Activated T-helper 1 cell treated with anti-CD3 and anti-CD28 coated beads, Interleukin-12 subunit alpha, Interleukin-12 subunit beta, Interleukin-2, Interleukin-4 antibody, amounts not matched to agents 30 ng/mL and 10 ng/mL and 1 ng/mL, durations not matched to agents 14 hours and 24 hours and 36 hours (primary cell): ENCODE data around the gene DSN1. TPM values are rescaled to one million over a fixed set of nuclear protein-coding genes. Genes with fewer than 3 reads are reported as not detected.

Experiments
- DNase-seq: peaks from one replicate; pipeline ENCODE4 v3.0.0; 2021; ENCODE audit warnings: low spot score
- H3K27ac Mint-ChIP-seq: one replicate; pipeline ENCODE4 v1.8.0; 2021; ENCODE audit warnings: mild to moderate bottlenecking, mixed read lengths
- H3K27me3 Mint-ChIP-seq: one replicate; pipeline ENCODE4 v1.8.0; 2022; ENCODE audit warnings: mild to moderate bottlenecking, moderate library complexity, mixed read lengths; ENCODE audit not compliant: insufficient read depth
- H3K36me3 Mint-ChIP-seq: one replicate; pipeline ENCODE4 v1.8.0; 2021; ENCODE audit warnings: low read depth, mixed read lengths
- H3K4me1 Mint-ChIP-seq: one replicate; pipeline ENCODE4 v1.8.0; 2021; ENCODE audit warnings: low read depth, mixed read lengths
- H3K4me3 Mint-ChIP-seq: one replicate; pipeline ENCODE4 v1.8.0; 2021; ENCODE audit warnings: mild to moderate bottlenecking, moderate library complexity, mixed read lengths
- H3K9me3 Mint-ChIP-seq: one replicate; pipeline ENCODE4 v1.8.0; 2021; ENCODE audit warnings: mixed read lengths
- intact Hi-C: fragments of 100-400 bp; cut with micrococcal nuclease; formaldehyde crosslinking; loops from one replicate; pipeline ENCODE4 v1.15.1; 2024
- total RNA-seq: library from RNA; stranded (reverse); gene quantifications from 2 replicates; pipeline ENCODE4 v1.2.3, GENCODE V29; 2022

DSN1 gene
- total RNA-seq, 1 donor from 2014 or later = 23.2 TPM

DNA sequence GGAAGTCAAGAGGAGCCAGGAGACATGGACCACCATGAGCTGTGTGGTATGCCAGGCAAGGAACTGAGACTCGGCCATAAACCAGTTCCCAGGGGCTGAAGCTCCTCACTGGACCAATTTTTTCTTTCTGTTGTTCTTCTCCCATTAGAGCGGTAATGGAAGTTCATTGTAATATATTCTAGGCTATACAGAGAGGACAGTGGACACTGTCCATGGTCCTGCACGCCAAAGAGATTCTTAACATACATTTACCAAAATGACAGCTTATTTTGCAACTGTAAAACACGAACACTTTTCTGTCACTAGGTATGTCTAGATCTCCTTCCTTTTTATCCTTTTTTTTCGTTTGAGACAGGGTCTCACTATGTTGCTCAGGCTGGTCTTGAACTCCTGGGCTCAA is 13.1 kb upstream of the DSN1 start:
- Mint-ChIP-seq H3K36me3 (no peaks in the 10 kb centered on the region), H3K27me3 (peaks cover 4% of the 10 kb centered on the region), H3K4me1 (no peaks in the 10 kb centered on the region), H3K9me3 (no peaks in the 10 kb centered on the region), H3K27ac (no peak overlapping the region), H3K4me3 (no peak overlapping the region)
- intact Hi-C loops = no loop called here
- no peak for DNase-seq

DNA sequence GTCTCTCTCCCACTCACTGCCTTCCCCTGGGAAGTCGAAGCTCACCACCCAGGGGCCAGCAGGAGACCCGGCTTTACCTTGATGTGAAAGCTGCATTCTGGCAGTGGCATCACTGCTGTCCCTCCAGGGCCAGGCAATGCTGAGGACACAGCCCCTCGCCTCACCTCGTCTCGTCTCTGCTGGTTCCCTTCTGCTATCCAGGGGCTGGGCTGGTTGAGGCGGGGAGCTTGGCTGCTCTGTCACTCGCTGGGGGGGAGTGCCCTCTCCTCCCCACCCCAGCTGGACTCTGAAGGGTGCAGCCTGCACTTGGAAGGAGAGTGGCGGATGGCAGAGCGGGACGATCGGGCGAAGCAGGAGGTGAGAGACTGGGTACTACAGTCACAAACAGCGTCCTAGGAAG is 12.7 kb upstream of the DSN1 start:
- no peak overlapping the region for H3K27ac Mint-ChIP-seq
- no peaks in the 10 kb centered on the region for H3K4me1 Mint-ChIP-seq
- intact Hi-C loops = no loop called here
- no peaks in the 10 kb centered on the region for H3K9me3 Mint-ChIP-seq
- DNase-seq = no peak
- H3K4me3 Mint-ChIP-seq = no peak overlapping the region
- H3K36me3 Mint-ChIP-seq = no peaks in the 10 kb centered on the region
- H3K27me3 Mint-ChIP-seq = peaks cover 3% of the 10 kb centered on the region

DNA sequence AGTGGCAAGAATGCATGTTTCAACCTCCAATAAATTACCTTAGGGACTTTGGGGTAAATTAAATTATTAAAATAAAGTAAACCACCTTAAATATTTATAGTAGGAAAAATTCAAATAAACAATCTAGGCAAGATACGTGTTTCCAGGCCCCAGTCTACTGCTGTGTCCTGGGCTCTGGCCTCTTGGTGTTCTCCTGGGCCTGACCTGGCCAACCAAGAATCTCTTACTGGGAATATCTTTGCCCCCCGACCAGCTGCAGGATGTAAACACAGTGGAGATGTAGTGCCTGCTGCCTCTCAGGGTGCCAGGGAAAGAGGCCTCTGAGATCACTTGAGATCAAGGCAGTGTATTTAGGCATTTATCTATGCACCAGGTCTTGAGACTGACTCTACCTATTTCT is 11.7 kb upstream of the DSN1 start:
- Mint-ChIP-seq H3K27me3 (peaks cover 3% of the 10 kb centered on the region), H3K27ac (no peak overlapping the region), H3K9me3 (no peaks in the 10 kb centered on the region), H3K4me1 (no peaks in the 10 kb centered on the region), H3K36me3 (no peaks in the 10 kb centered on the region), H3K4me3 (no peak overlapping the region)
- no peak for DNase-seq
- intact Hi-C loops = no loop called here

DNA sequence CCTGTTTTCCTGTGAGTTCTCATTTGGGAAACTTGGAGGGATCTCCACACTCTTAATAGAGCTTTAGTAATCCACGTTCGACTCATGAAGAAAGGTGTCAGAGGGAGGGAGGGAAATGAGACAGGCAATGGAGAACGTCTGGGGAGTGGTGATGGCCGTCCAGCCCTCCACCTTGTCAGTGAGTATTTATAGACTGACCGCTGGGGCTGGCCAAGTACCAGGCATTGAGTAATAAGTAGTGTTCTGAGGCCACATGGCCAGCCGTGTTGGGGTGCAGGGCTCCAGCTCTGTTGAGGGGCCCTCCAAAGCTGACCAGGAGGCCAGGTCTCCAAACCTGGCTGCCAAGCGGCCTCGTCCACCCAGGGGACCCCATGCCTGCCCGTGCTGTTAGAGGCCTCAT is 11.3 kb upstream of the DSN1 start:
- intact Hi-C loops = no loop called here
- Mint-ChIP-seq H3K4me3 (no peak overlapping the region), H3K9me3 (no peaks in the 10 kb centered on the region), H3K27ac (no peak overlapping the region), H3K4me1 (no peaks in the 10 kb centered on the region), H3K36me3 (no peaks in the 10 kb centered on the region), H3K27me3 (peaks cover 3% of the 10 kb centered on the region)
- no peak for DNase-seq

DNA sequence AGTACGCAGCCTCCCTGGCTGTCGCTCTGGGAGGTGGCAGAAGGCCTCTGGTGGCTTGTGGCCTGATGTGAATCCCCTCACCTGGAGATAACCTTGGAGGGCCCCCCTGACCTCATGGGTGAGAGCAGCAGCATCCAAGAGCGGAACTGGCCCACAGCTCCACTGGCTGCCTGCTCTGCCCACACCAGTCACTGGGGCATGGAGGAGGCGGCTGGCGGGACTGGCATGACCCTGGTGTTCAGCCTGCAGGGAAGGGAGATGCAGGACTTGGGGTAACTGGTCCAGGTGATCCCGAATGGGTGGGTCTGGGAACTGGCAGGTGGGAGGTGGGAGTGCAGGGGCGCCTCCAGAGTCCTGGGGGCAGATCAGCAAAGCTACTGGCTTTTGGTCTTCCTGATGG is 10.6 kb upstream of the DSN1 start:
- peaks cover 3% of the 10 kb centered on the region for H3K27me3 Mint-ChIP-seq
- DNase-seq = no peak
- no peaks in the 10 kb centered on the region for H3K9me3 Mint-ChIP-seq
- H3K27ac Mint-ChIP-seq = no peak overlapping the region
- intact Hi-C loops = no loop called here
- H3K4me1 Mint-ChIP-seq = no peaks in the 10 kb centered on the region
- no peak overlapping the region for H3K4me3 Mint-ChIP-seq
- no peaks in the 10 kb centered on the region for H3K36me3 Mint-ChIP-seq

DNA sequence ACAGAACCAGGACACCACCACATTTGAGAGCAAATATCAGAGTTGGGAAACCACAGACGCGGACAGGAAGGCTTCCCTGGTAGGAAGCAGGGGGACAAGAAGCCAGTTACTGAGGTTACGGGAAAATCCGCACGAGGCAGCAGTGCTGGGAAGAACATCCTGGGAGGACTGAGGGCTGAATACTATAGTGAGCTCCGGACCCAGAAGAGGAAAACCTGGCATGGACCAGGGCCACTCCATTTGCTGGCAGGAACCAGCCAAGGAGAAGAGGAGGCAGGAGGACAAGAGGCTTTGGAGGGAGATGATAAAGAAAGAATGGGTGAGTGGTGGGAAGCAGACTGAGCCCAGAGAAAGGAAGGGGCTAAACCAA is 6.1 kb upstream of the DSN1 start:
- no peak for DNase-seq
- H3K9me3 Mint-ChIP-seq = no peaks in the 10 kb centered on the region
- H3K27me3 Mint-ChIP-seq = peaks cover 7% of the 10 kb centered on the region
- intact Hi-C loops = no loop called here
- no peaks in the 10 kb centered on the region for H3K4me1 Mint-ChIP-seq
- no peak overlapping the region for H3K27ac Mint-ChIP-seq
- no peak overlapping the region for H3K4me3 Mint-ChIP-seq
- H3K36me3 Mint-ChIP-seq = no peaks in the 10 kb centered on the region

DNA sequence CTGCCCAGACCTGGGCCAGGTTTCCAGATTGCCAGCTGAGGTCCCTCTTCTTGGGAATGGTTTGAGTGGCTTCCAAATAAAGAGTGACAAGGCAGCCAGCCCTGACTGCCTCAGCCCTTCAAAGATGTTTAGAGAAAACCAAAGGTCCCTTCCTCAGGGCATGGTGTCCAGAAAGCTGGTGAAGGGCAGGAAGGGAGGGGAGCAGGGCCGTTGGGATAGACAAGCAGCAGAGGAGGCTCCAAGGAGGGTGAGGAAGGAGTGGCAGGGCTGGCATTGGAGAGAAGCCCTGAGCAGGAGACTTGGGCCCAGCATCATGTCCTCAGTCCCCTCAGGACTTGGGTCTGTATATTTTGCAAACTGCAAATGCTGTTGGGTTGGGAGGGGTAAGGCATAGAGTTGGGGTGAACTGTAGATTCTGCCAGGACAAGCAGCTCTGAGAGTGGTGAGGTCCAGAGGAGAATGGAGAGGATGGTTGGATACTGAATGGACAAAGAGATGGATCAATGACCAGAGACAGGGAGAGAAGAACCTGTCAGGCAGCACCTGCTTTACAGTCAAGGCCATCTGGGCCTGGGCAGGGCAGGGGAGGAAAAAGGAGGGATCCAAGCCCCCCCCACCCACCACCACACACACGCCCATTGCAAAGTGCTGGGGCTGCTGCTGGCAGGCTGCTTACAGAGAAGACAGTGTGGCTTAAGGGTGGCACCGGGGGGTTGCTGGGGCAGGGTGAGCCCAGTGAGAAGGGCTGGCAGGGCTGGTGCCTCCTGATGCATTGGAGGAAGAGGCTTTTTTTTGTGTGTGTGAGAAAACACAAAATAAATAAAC is 5.5 kb upstream of the DSN1 start:
- Mint-ChIP-seq H3K27me3 (peaks cover 7% of the 10 kb centered on the region), H3K36me3 (no peaks in the 10 kb centered on the region), H3K27ac (no peak overlapping the region), H3K4me1 (peaks cover 2% of the 10 kb centered on the region), H3K4me3 (no peak overlapping the region), H3K9me3 (no peaks in the 10 kb centered on the region)
- DNase-seq = no peak
- intact Hi-C loops = no loop called here

DNA sequence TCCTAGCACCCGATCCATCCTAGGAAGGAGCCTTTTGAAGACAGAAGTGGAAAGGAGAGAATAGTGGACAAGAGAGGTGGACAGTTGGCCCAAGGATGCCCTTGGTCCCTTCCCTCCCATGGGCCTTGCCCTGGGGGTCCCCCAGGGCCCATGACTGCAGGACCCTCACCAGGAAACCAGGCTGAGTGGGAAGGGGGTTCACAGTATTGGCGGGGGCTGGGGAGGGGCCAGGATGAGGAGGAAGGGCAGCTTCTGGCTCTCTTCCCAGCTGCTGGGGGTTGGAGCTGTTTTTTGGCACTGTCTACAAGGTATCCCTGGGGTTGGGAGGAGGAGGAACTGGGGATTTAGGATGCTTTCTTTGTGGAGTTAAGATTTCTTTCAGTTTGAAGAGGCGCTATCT is 4.0 kb upstream of the DSN1 start:
- no peak for DNase-seq
- no peaks in the 10 kb centered on the region for H3K36me3 Mint-ChIP-seq
- H3K27ac Mint-ChIP-seq = no peak overlapping the region
- intact Hi-C loops = no loop called here
- H3K9me3 Mint-ChIP-seq = no peaks in the 10 kb centered on the region
- H3K4me1 Mint-ChIP-seq = peaks cover 15% of the 10 kb centered on the region
- peaks cover 6% of the 10 kb centered on the region for H3K27me3 Mint-ChIP-seq
- H3K4me3 Mint-ChIP-seq = no peak overlapping the region

DNA sequence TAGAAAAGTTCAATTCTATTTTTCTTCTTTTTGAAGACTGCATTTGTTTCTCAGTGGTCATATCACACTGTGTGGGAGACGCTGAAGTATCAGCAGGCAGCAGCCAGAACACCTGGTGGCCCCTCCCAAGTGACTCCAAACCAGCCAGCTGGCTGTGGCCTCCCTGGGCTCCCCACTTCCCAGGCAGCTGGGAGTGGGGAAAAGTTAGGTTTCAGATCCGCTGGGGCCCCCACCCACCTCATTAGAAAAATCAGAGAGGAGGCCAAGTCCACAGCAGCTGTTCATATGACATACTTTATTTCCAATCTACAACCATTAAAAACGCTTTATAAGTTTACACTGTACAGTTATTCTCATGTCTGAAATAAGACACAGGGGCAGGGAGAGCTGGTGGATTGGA is 3.6 kb upstream of the DSN1 start:
- DNase-seq = no peak
- intact Hi-C loops = no loop called here
- no peaks in the 10 kb centered on the region for H3K36me3 Mint-ChIP-seq
- no peak overlapping the region for H3K27ac Mint-ChIP-seq
- H3K27me3 Mint-ChIP-seq = peaks cover 6% of the 10 kb centered on the region
- H3K4me3 Mint-ChIP-seq = no peak overlapping the region
- H3K4me1 Mint-ChIP-seq = peaks cover 19% of the 10 kb centered on the region
- H3K9me3 Mint-ChIP-seq = no peaks in the 10 kb centered on the region

DNA sequence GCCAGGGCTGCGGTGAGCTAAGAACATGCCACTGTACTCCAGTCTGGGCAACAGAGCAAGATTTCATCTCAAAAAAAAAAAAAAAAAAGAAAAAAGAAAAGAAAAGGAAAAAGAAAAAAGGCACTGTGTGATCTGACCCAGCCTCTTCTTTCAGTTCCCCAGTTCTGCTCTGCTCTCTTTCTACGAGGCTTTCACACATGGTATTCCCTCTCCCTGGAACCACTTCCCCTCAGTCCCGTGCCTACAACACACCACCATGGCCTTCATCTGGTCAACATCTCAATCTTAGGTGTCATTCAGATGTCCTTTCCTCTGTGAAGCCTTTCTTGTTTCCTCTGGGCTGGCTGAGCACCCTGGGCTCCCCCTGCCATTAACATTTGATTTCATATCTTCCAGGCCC is 2.3 kb upstream of the DSN1 start:
- peaks cover 6% of the 10 kb centered on the region for H3K27me3 Mint-ChIP-seq
- peaks cover 6% of the 10 kb centered on the region for H3K36me3 Mint-ChIP-seq
- H3K9me3 Mint-ChIP-seq = no peaks in the 10 kb centered on the region
- H3K4me1 Mint-ChIP-seq = peaks cover 32% of the 10 kb centered on the region
- peak overlapping the region; percentile 24 for H3K4me3 Mint-ChIP-seq
- peak overlapping the region; percentile 45 for H3K27ac Mint-ChIP-seq
- DNase-seq = no peak
- intact Hi-C loops = loop anchor here (2.0 kb wide), 1 partner anchor 89 kb away; no protein-coding TSS in a partner anchor

DNA sequence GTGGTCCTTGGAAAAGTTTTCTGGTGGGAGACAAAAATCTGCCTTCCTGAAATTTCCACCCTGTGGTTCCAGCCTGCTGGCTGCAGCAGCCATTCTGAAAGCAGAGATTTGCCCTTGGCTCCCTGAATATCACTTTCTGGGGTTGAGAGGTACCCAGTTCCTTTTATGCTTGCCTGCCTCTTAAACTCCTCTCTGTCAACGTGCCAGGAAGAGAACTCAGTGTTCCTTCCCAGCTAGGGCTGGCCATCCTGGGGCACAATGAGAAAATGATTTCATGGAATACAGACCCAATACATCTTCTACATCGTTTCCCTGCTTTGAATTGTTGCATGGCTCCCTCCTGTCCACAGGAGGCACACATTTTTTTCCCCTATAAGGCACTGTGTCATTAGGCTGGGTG is 1.6 kb upstream of the DSN1 start:
- Mint-ChIP-seq H3K4me3 (peak overlapping the region; percentile 86), H3K4me1 (peaks cover 39% of the 10 kb centered on the region), H3K27ac (no peak overlapping the region), H3K27me3 (peaks cover 6% of the 10 kb centered on the region), H3K36me3 (peaks cover 6% of the 10 kb centered on the region), H3K9me3 (no peaks in the 10 kb centered on the region)
- intact Hi-C loops = loop anchor here (2.0 kb wide), 1 partner anchor 90 kb away; no protein-coding TSS in a partner anchor
- DNase-seq = no peak

DNA sequence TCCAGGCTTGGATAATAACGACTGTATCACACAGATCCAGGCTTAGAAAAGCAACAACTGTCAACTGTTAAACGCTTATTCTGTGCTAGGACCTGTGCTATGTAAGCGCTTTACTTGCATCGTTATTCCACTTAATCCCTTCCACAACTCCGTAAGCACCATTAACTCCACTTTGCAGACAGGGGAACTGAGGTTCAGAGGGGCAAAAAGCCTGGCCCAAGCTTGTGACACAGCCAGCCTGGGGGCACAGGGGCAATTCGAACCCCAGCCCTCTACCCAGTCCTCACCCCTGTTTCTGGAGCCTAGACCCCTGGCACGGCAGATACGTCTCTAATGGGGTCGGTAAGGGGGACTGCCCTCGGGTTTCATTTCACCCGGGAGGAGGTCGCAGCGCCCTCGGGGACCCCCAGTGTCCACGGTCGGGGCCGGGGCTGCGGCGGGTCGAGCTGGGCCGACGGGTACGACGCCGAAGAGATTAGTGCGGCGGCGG is 411 bp downstream of the DSN1 start:
- Mint-ChIP-seq H3K27me3 (peaks cover 6% of the 10 kb centered on the region), H3K27ac (peak overlapping the region; percentile 95), H3K4me1 (peaks cover 48% of the 10 kb centered on the region), H3K36me3 (peaks cover 7% of the 10 kb centered on the region), H3K9me3 (no peaks in the 10 kb centered on the region), H3K4me3 (peak overlapping the region; percentile 86)
- DNase-seq = no peak
- intact Hi-C loops = loop anchor here (1.0 to 5.0 kb wide), 4 partner anchors 27 to 821 kb away; partner anchors contain the start of genes NDRG3 and SCAND1

DNA sequence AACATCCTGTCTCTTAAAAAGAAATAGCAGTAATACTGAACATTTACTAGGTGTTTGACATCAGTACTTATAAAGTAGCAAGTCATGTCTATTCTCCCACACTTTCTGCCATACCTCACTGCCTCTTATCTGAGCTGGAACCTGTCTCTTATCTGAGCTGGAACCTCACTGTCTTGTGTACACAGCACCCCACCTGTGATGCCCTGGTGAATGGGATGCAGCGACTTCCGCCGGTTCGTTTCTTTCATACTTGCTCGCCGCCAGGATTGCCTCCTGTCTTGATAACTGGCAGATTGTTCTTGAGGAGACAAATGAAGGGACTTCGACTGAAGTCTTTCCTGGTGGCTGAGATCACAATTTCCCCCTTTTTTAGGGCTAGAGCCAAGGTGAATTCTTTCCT is 2.9 kb downstream of the DSN1 start:
- H3K4me1 Mint-ChIP-seq = peaks cover 48% of the 10 kb centered on the region
- H3K36me3 Mint-ChIP-seq = peaks cover 7% of the 10 kb centered on the region
- intact Hi-C loops = loop anchor here (5.0 kb wide), 1 partner anchor 818 kb away; the partner anchor contains the start of gene SCAND1
- peaks cover 2% of the 10 kb centered on the region for H3K27me3 Mint-ChIP-seq
- DNase-seq = no peak
- H3K4me3 Mint-ChIP-seq = no peak overlapping the region
- no peaks in the 10 kb centered on the region for H3K9me3 Mint-ChIP-seq
- no peak overlapping the region for H3K27ac Mint-ChIP-seq
